ENCODE data around the gene VEPH1. TPM values are rescaled to one million over a fixed set of nuclear protein-coding genes. Genes with fewer than 3 reads are reported as not detected.
A peak's percentile ranks its signal among the peaks of the same experiment; 100 is the strongest.

VEPH1 gene
- total and polyA plus RNA-seq, 11 donors: 0.40 to 0.79 (median 0.45) TPM; not detected in 6

DNA sequence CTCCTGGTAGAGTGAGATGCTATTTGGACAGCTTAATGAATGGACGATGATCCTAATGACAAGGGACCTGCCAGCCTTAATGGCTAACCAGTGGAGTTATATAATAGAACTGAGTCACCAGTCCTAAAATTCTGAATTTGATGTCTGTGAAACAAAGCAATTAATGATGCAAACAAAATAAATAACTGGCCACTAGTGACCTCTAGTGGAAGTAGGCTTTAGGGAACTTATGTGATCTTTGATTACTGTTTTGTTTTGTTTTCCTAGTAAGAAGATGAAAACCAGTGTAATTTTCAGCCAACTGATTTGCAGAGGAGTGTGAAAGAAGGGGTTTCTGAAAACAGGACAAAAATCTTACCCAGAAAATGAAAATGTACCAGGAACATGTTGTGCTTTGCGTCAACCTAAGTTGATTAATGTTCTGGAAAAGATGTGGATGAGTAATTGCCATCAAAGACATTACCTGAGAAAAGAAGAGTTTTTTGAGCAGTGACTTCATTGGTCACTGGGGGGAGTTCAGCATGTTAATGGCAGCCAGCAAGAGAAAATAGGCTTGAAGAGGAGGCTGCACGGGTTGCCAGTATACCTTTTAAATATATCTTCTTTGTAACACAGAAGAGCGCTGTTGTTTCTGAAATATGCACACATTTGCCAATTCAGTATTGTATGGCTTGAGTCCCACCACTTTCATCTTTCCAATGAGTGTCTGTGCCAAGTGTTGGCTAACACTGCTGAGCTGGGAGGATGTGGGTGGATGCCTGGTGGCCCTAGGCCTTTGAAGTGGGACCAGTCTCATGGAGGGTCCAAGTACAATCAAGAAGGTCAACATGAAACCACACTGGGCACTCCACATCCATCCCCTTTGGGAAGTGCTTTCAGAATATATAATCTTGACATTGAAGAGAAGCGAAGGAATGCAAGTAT lies 9.3 kb downstream of the VEPH1 start:
- peak in 2 of 4 donors; percentile 34 to 66 for ATAC-seq
- H3K27me3 ChIP-seq: peaks cover 0 to 6% (median 0%) of the 10 kb centered on the region in 9 donors
- H3K36me3 ChIP-seq: no peaks in the 10 kb centered on the region
- H3K4me1 ChIP-seq: no peaks in the 10 kb centered on the region
- intact Hi-C loops (cut with DNase I): loop anchor here (1.0 to 5.0 kb wide), 5 partner anchors 287 to 291 kb away; no protein-coding TSS in a partner anchor
- no peak overlapping the region for H3K27ac ChIP-seq
- no peak for DNase-seq
- 79 to 84% (median 80%) methylated on average over 5 of the region's 5 CpGs for WGBS, 4 donors
- TF ChIP-seq, protein P1, sequence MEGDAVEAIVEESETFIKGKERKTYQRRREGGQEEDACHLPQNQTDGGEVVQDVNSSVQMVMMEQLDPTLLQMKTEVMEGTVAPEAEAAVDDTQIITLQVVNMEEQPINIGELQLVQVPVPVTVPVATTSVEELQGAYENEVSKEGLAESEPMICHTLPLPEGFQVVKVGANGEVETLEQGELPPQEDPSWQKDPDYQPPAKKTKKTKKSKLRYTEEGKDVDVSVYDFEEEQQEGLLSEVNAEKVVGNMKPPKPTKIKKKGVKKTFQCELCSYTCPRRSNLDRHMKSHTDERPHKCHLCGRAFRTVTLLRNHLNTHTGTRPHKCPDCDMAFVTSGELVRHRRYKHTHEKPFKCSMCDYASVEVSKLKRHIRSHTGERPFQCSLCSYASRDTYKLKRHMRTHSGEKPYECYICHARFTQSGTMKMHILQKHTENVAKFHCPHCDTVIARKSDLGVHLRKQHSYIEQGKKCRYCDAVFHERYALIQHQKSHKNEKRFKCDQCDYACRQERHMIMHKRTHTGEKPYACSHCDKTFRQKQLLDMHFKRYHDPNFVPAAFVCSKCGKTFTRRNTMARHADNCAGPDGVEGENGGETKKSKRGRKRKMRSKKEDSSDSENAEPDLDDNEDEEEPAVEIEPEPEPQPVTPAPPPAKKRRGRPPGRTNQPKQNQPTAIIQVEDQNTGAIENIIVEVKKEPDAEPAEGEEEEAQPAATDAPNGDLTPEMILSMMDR (IDR thresholded peaks at IDR 0.05): peak; percentile 47 to 77 (median 66)
- TF ChIP-seq POLR2A (IDR thresholded peaks at IDR 0.05): no peak
- H3K9me3 ChIP-seq: no peaks in the 10 kb centered on the region
- H3K4me3 ChIP-seq: no peak overlapping the region

DNA sequence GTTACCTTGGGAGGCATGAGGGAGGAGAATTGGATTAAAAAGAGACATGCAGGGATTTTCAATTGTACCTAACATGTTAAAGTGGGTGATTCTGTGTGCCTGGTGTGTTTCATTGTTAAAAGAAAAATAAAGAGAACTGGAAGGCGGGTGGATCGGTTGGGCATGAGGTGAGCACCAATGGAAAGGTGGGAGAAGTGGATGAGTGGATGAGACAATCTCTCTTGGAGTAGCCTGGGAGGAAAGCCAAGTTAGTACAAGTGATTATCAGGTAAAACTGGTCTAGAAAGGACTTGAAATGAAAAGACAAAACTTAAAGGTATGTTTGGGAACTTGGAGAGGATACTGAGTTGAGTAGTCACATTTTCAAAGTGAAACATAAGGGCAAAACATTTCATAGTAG lies 12.1 kb downstream of the VEPH1 start:
- intact Hi-C loops (cut with DNase I): loop anchor here in 1 of 10 donors (5.0 kb wide), 1 partner anchor 284 kb away; no protein-coding TSS in a partner anchor
- no peak for ATAC-seq
- WGBS, 4 donors: 90 to 93% (median 92%) methylated on average over 2 of the region's 2 CpGs

DNA sequence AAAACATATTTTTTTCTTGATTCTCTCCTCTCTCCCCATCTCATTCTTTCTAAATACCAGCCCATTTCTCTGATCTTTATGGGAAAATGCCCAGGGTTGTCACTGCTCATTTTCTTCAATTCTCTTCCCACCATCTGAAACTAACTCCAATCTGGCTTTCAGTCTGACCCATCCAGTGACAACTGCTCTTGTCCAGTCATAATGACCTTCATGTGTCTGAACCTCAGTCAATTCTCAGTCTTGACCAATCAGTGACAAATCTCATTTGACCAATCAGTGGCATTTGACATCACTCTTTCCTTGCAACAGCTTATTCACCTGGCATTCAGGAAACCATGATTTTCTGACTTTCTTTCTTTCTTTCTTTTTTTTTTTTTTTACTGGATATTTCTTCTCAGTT lies 15.1 kb downstream of the VEPH1 start:
- no peaks in the 10 kb centered on the region for H3K4me1 ChIP-seq
- no peaks in the 10 kb centered on the region for H3K36me3 ChIP-seq
- TF ChIP-seq, protein P1 (IDR thresholded peaks at IDR 0.05): no peak
- no peak for TF ChIP-seq POLR2A (IDR thresholded peaks at IDR 0.05)
- intact Hi-C loops (cut with DNase I): no loop called here
- H3K9me3 ChIP-seq: no peaks in the 10 kb centered on the region
- no peak for ATAC-seq
- H3K4me3 ChIP-seq: no peak overlapping the region
- no peak for DNase-seq
- H3K27me3 ChIP-seq: no peaks in the 10 kb centered on the region
- no peak overlapping the region for H3K27ac ChIP-seq

More for the DNA sequence above, 12.1 kb downstream of the VEPH1 start:
- Histone ChIP-seq H3K4me3 (no peak overlapping the region), H3K27ac (no peak overlapping the region), H3K4me1 (no peaks in the 10 kb centered on the region), H3K9me3 (no peaks in the 10 kb centered on the region), H3K36me3 (no peaks in the 10 kb centered on the region), H3K27me3 (no peaks in the 10 kb centered on the region)
- no peak for TF ChIP-seq POLR2A (IDR thresholded peaks at IDR 0.05)
- TF ChIP-seq, protein P1 (IDR thresholded peaks at IDR 0.05): no peak
- no peak for DNase-seq

DNA sequence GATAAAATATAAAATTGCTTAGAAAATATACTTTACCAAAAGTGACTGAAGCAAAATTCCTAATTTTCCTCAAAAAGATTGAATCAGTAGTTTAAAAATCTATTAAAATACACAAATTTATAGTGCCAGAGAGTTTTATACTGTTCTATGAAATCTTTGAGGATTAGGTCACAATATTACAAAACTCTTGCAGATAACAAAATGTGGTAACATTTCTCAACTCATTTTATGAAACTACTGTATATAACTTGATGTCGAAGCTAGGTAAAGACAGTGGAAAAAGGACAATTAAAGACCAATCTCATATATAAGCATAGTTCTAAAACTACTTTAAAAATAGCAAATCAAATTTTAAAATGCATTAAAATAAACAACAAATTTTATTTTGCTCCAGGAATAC lies 15.9 kb downstream of the VEPH1 start:
- H3K27me3 ChIP-seq: no peaks in the 10 kb centered on the region
- no peaks in the 10 kb centered on the region for H3K9me3 ChIP-seq
- intact Hi-C loops (cut with DNase I): no loop called here
- H3K36me3 ChIP-seq: no peaks in the 10 kb centered on the region
- TF ChIP-seq POLR2A (IDR thresholded peaks at IDR 0.05): no peak
- TF ChIP-seq, protein P1 (IDR thresholded peaks at IDR 0.05): no peak
- no peak overlapping the region for H3K4me3 ChIP-seq
- no peak for DNase-seq
- no peaks in the 10 kb centered on the region for H3K4me1 ChIP-seq
- no peak for ATAC-seq
- H3K27ac ChIP-seq: no peak overlapping the region
- 41 to 84% (median 76%) methylated on average over 1 of the region's 1 CpG for WGBS, 4 donors
